IPS-18c (cell line): ENCODE results near the gene CFAP43.

Source experiments
- H3K4me3 ChIP-seq: 2 replicates; pipeline ENCODE4 v1.7.0; 2013; ENCODE audit warnings: low read depth, mild to moderate bottlenecking, low read length, moderate library complexity; ENCODE audit not compliant: insufficient read depth
- H3K9me3 ChIP-seq: one replicate; pipeline ENCODE4 v1.6.1; 2013; ENCODE audit warnings: mild to moderate bottlenecking, low read length, moderate library complexity; ENCODE audit not compliant: control insufficient read depth, insufficient read depth

Gene CFAP43

DNA sequence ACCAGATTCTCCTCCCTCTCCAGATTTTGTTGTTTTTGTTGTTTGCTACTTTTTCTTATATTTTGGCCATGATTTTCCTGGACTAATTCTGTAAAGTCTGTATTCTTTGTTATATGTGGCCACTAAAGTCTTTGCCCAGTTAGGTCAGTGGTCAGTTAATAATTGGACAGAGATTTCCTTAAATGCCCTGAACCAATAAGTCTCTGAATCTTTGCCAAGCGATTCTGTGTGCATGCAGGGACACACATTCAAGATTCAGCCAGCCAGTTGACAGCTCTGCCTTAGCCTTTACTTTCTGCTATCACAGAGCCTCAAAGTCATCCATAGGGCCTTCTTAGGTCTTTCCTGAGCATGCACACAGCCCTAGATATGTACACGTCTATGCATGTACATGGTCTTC is 135.5 kb downstream of the CFAP43 start:
- Histone ChIP-seq H3K4me3 (no peak overlapping the region), H3K9me3 (no peaks in the 10 kb centered on the region)

DNA sequence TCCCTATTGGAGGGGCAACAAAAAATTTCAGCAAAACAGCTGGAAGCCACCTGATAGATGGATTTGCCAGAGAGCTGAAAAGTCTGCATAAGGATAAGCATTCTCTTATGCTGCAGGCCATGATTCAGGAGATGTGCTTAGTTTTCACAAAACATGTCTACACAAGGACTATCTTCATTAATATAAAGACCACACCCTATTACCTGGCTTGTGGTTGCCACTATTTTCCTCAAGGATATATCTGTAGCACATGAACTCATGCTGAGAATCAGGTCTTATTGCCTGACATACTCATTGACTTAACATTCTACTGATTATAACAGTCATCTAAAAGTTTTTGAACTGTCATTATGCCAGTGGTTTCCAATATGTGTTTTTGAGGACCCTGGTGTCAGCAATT is 139.4 kb downstream of the CFAP43 start:
- Histone ChIP-seq H3K9me3 (no peaks in the 10 kb centered on the region), H3K4me3 (no peak overlapping the region)

DNA sequence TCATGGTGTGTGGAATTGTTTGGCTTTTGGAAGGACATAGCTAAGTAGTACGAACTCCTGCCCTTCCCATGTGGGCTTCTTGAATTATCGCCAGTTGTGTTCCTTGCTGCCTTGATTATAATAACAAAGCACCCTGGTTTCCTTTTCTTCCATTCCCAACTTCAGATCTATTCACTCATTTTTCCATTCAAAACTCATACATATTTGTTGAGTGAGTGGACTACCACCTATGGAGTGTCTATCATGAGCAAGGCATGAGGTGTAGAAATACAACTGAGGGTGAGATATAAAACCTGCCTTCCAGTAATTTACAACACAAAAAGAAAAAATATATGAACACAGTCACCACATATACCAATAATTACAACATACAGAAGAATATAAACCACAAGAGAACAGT is 141.6 kb downstream of the CFAP43 start:
- H3K9me3 ChIP-seq = no peaks in the 10 kb centered on the region
- no peak overlapping the region for H3K4me3 ChIP-seq

DNA sequence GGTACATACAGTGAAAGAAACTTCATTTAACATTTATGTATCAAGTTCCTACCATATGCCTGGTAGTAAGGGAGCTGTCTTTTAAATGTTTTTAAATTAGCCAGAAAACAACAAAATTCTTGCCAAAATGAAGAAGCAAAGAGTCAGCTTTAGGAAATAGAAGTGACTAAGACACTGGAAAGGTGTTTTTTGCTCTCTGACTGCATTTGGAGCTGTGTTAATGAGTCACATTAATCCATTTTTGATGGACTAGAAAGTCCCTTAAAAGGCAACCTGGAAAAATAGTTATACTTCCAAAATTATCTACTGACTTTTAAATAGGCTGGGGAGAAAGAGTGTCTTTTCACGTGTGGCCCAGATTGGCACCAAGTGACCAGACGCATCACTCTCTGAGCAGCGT is 142.5 kb downstream of the CFAP43 start:
- no peaks in the 10 kb centered on the region for H3K9me3 ChIP-seq
- H3K4me3 ChIP-seq = no peak overlapping the region

DNA sequence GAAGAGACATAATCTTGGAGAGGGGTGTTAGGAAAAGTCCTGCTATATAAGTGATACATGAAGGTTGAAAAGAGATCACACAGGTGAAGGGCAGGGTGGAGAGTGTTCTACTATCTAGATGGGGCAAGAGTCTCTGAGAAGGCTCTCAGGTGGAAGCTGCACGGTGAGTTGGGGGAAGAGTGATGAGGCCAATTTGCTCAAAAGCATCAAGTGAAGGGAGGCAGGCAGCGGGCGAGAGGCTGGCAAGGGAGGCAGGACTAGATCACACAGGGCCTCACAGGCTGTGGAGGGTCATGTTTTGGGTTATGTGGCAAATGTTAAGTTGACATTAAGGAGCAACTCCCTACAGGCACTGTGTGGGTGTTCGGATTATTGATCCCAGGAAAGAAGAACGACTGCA is 143.9 kb downstream of the CFAP43 start:
- H3K9me3 ChIP-seq = no peaks in the 10 kb centered on the region
- no peak overlapping the region for H3K4me3 ChIP-seq

DNA sequence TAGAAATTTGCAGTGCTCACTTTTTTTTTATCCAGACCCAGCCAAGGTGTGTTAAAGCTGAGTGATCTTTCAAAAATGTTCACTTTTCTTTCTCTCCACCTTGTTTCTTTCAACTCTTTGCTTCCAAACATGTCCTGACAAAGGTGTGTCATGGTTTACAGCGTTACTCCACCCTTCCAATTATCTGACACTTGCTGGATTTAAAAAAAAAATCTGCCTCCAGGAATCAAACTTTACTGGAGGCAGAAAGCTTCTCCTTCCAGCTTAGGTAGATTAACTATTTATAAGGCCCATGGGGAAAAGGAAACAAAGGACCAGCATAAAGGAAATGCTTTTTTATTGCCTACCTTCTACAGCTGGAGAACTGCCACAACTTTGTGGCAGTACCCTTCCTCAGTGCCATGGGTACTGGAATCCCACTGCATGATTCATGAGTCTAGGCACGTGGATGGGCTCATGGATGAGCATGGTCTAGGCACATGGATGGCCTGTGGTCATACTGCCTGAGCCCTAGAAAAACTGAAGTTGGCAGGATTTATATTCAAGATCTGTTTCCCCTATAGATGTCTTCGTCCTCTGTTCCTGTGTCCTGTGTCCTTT is 146.3 kb downstream of the CFAP43 start, which contains the start of gene COL17A1:
COL17A1 (minus strand) TSS at position 80 of the 600 bp plus-strand sequence. CDS start 5,207 bp downstream, outside the sequence.
- Histone ChIP-seq H3K9me3 (no peaks in the 10 kb centered on the region), H3K4me3 (no peak within 1 kb of the TSS)

DNA sequence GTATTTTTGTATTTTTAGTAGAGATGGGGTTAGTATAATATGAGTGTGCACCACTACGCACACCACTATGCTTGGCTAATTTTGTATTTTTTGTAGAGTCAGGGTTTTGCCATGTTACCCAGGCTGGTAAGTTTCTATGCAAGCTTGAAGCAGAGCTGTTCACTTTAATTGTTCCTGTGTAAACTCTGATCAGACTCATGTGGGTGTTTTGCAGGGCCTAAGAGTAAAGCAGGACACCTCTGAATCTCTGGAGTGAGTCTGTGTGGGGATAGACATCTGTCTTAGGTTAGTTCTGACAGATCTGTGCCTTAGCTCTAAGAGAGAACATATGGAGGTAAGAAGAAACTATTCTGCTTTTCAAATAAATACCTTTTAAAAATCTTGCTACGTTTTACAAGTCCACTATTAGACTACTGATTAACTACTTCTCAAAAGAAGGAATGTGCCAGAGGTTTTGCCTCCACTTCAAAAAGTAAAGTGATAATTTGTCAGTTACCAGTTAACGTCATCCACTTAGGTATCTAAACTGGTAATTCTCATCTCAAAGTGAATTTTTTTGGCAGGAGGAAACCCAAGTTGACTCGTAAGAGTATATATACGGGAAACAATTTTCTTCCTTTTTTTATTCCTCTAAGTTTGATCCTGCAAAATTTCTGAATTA is 147.6 kb downstream of the CFAP43 start:
- no peak overlapping the region for H3K4me3 ChIP-seq
- H3K9me3 ChIP-seq = no peaks in the 10 kb centered on the region

DNA sequence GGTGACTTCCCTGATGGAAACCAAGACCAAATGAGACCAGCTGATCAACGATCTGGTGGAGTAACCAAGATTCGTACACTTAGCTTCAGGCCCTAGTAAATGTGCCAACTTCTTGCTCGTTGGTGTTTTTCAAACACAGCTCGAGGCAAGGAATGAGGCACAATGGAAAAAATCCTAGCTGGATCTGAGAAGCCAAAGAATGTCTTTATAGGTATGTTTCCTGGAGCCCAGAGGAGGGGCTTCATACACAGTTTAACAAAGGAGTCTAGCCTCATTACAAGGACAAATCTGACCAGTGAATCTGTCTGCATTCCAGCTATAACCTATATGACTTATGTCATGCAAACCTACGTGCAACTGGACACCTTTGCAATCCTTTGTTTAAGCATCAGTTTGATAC is 150.2 kb downstream of the CFAP43 start:
- no peaks in the 10 kb centered on the region for H3K9me3 ChIP-seq

DNA sequence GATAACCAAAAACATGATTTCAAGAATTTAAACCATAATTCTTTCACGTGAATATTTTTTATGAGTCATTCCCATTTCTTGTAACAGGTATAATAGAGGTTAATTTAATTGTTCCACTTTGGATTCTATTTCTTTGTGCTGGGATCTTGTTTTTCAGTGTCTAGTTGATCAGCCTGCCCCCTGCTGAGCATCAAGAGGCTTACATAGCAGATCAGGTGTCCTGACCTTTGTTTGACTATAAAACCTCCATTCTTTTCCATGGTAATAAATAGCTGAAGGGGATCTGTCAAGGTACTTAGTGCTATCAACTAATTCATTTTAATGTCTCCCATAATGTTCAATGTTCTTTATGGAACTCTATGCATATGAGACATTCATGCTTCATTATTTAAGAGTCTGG is 151.4 kb downstream of the CFAP43 start:
- Histone ChIP-seq H3K4me3 (no peak overlapping the region), H3K9me3 (no peaks in the 10 kb centered on the region)

More for the DNA sequence above, 150.2 kb downstream of the CFAP43 start:
- no peak overlapping the region for H3K4me3 ChIP-seq
